ENCODE measurements around the gene SLC39A13. TPM values are rescaled to one million over a fixed set of nuclear protein-coding genes. Genes with fewer than 3 reads are reported as not detected.

Gene SLC39A13
- total and polyA plus RNA-seq, 2 donors (not counting 1 experiment from before 2014, with no cell fraction given): 62.9 to 88.7 TPM

DNA sequence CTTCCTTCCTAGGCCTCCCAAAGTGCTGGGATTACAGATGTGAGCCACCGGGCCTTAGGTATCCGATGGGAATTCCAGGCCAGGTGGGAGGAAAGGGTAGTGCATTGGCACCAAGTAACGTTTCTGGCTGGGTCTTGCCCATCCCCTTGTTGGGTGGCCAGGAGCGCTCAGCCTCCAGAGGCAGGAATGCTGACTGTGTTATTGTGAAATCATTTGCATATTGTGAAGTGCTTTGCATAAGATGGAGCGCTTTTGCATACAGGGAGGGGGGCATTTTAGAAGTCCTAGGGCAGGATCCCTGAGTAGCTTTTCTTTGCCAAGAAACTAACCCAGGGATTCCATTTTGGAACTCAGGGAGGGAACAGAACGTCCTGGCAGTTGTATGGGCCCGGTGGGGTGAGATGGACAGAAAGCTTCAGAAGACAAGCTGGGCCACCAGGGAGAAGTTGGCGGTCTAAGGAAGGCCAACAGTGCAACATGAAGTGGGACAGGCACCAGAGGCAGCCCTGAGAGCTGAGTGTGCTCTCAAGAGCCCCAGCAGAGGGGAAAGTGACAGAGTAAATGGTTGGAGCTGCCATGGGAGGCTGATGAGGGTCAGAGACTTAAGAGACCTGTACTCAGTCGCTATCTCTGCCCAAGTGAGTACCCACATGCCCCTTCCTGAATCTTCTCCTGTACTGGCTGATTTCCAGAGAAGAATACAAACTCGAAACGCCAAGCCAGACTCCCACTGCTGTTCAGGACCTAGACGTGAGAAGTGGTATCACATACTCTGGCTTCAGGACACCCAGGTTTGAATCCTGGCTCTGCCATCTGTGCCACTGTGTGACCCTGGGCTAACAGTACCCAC, 1.3 kb upstream of the SLC39A13 start:
- Histone ChIP-seq H3K9ac (ENCODE audit: insufficient read depth, low read length) (peak overlapping the region; percentile 68), H3K27ac (ENCODE audit: insufficient read depth, low read length) (peak overlapping the region; percentile 80), H3K4me1 (ENCODE audit: control insufficient read depth, extremely low read depth, insufficient read depth, low read length) (peaks cover 20% of the 10 kb centered on the region), H3K79me2 (ENCODE audit: control insufficient read depth, insufficient read depth, low read length) (peaks cover 33% of the 10 kb centered on the region), H3K36me3 (ENCODE audit: control insufficient read depth, insufficient read depth, low read length) (peaks cover 17% of the 10 kb centered on the region), H3K4me2 (ENCODE audit: extremely low read depth, insufficient read depth, low read length) (peak overlapping the region; percentile 77), H4K20me1 (ENCODE audit: control insufficient read depth, extremely low read depth, insufficient read depth, low read length) (no peaks in the 10 kb centered on the region), H3K27me3 (ENCODE audit: control insufficient read depth, insufficient read depth, low read length) (no peaks in the 10 kb centered on the region), H3K4me3 (replicated peaks in 1 of 4; ENCODE audit: control extremely low read depth in 1 of 4, insufficient read depth in 1 of 4, low read depth in 3 of 4, low read length in 4 of 4) (peak overlapping the region; percentile 35 to 86 (median 62)), H2AFZ (ENCODE audit: low read length) (peak overlapping the region; percentile 85), H3K9me3 (ENCODE audit: control insufficient read depth, insufficient read depth, low read depth, low read length) (no peaks in the 10 kb centered on the region)
- TF ChIP-seq, protein P1, sequence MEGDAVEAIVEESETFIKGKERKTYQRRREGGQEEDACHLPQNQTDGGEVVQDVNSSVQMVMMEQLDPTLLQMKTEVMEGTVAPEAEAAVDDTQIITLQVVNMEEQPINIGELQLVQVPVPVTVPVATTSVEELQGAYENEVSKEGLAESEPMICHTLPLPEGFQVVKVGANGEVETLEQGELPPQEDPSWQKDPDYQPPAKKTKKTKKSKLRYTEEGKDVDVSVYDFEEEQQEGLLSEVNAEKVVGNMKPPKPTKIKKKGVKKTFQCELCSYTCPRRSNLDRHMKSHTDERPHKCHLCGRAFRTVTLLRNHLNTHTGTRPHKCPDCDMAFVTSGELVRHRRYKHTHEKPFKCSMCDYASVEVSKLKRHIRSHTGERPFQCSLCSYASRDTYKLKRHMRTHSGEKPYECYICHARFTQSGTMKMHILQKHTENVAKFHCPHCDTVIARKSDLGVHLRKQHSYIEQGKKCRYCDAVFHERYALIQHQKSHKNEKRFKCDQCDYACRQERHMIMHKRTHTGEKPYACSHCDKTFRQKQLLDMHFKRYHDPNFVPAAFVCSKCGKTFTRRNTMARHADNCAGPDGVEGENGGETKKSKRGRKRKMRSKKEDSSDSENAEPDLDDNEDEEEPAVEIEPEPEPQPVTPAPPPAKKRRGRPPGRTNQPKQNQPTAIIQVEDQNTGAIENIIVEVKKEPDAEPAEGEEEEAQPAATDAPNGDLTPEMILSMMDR (conservative IDR thresholded peaks at IDR 0.05 in 1 of 2, IDR thresholded peaks at IDR 0.05 in 1 of 2; ENCODE audit: low read depth in 1 of 2, low read length in 2 of 2): no peak
- DNase-seq (ENCODE audit: low read depth in 2 of 2): peak in 1 of 2 donors; percentile 24

DNA sequence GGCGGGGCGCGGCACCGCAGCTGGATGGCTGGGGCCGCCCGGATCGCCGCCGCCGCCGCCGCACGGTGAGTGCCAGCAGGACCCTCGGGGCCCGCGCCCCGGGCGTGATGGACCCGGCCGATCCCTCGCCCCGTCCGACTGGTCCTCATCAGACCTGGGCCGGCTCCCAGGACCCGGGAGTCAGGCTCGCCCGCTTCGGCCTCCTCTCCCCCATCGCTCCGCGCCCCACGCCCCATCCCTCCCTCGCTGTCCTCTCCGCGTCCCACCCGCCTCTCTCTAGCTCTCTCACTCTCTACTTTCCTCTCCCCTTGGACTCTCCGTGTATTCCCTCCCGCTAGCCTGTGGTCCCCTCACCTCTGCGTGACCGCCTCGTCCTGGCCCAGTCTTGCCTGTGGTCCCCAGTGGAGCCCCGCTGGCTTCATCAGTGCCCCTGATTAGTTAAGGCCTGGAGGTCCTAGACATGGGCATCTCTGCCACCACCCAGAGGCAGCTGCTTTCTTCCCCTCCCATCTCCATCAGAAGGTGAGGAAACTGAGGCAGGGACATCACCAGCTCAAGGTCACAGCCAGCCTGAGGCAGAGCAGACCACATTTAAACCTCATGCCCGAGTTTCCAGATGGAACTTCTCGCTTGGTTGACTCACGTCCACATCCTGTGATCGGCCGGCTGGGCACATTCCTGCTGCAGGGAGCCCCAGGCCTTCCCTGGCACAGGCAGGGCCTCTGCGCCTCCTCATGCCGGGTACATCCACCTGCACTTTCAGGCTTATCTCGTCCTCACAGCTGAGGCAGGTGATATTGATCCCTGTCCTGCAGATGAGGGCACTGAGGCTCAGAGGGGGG, 429 bp downstream of the SLC39A13 start:
- TF ChIP-seq, protein P1 (conservative IDR thresholded peaks at IDR 0.05 in 1 of 2, IDR thresholded peaks at IDR 0.05 in 1 of 2; ENCODE audit: low read depth in 1 of 2, low read length in 2 of 2): no peak
- H3K4me3 ChIP-seq (replicated peaks in 1 of 4; ENCODE audit: control extremely low read depth in 1 of 4, insufficient read depth in 1 of 4, low read depth in 3 of 4, low read length in 4 of 4): peak overlapping the region; percentile 40 to 92 (median 66)
- no peak overlapping the region for H2AFZ ChIP-seq (ENCODE audit: low read length)
- peak; percentile 85 for DNase-seq (ENCODE audit: low read depth in 2 of 2)
- no peaks in the 10 kb centered on the region for H4K20me1 ChIP-seq (ENCODE audit: control insufficient read depth, extremely low read depth, insufficient read depth, low read length)
- peaks cover 36% of the 10 kb centered on the region for H3K79me2 ChIP-seq (ENCODE audit: control insufficient read depth, insufficient read depth, low read length)
- H3K4me1 ChIP-seq (ENCODE audit: control insufficient read depth, extremely low read depth, insufficient read depth, low read length): peaks cover 26% of the 10 kb centered on the region
- H3K9ac ChIP-seq (ENCODE audit: insufficient read depth, low read length): peak overlapping the region; percentile 94
- peak overlapping the region; percentile 90 for H3K27ac ChIP-seq (ENCODE audit: insufficient read depth, low read length)
- H3K36me3 ChIP-seq (ENCODE audit: control insufficient read depth, insufficient read depth, low read length): peaks cover 21% of the 10 kb centered on the region
- H3K27me3 ChIP-seq (ENCODE audit: control insufficient read depth, insufficient read depth, low read length): no peaks in the 10 kb centered on the region
- H3K4me2 ChIP-seq (ENCODE audit: extremely low read depth, insufficient read depth, low read length): peak overlapping the region; percentile 88
- H3K9me3 ChIP-seq (ENCODE audit: control insufficient read depth, insufficient read depth, low read depth, low read length): no peaks in the 10 kb centered on the region

All from fibroblast of lung (primary cell).